ENCODE data around the gene LMX1A.

LMX1A gene

GRCh38 chr1:165402517-165403111 lies 46.1 kb upstream of the LMX1A start:
- H3K27ac ChIP-seq (ENCODE audit: extremely low read depth, low read depth, low read length) = no peak overlapping the region
- H3K36me3 ChIP-seq (ENCODE audit: control insufficient read depth in 2 of 2, insufficient read depth in 1 of 2, low read length in 2 of 2) = no peaks in the 10 kb centered on the region
- POLR2A ChIA-PET = no interaction called here
- H3K4me1 ChIP-seq (ENCODE audit: control insufficient read depth, insufficient read depth, low read length) = no peaks in the 10 kb centered on the region
- TF ChIP-seq PRDM6 (tag by site-specific recombination; IDR thresholded peaks at IDR 0.05) (no peak), ZBTB6 (tag by site-specific recombination; IDR thresholded peaks at IDR 0.05) (no peak), ZNF18 (tag by site-specific recombination; IDR thresholded peaks at IDR 0.05) (peak; percentile 65; the same call in 1 of the 2 replicates)
- H3K9me3 ChIP-seq (ENCODE audit: control insufficient read depth, insufficient read depth, low read depth, low read length) = no peaks in the 10 kb centered on the region
- no peak overlapping the region for H3K4me3 ChIP-seq (ENCODE audit: low read depth, low read length)
- CTCF ChIA-PET = interaction anchor here (1.0 to 11.2 kb wide), 10 partner anchors 9 to 199 kb away, joined by 3 to 184 read pairs (median 4); no protein-coding TSS in a partner anchor

- Histone ChIP-seq H3K36me3 (ENCODE audit: control insufficient read depth in 2 of 2, insufficient read depth in 1 of 2, low read length in 2 of 2) (no peaks in the 10 kb centered on the region), H3K4me3 (ENCODE audit: low read depth, low read length) (no peak overlapping the region), H3K4me1 (ENCODE audit: control insufficient read depth, insufficient read depth, low read length) (no peaks in the 10 kb centered on the region), H3K27ac (ENCODE audit: extremely low read depth, low read depth, low read length) (no peak overlapping the region), H3K9me3 (ENCODE audit: control insufficient read depth, insufficient read depth, low read depth, low read length) (no peaks in the 10 kb centered on the region)
- ChIA-PET POLR2A (no interaction called here), CTCF (interaction anchor here (0.6 to 1.6 kb wide), 5 partner anchors 23 to 517 kb away, joined by 3 to 7 read pairs (median 3); no protein-coding TSS in a partner anchor)
- TF ChIP-seq ZFP41 (tag by site-specific recombination; IDR thresholded peaks at IDR 0.05; ENCODE audit: borderline replicate concordance) (no peak), ZNF514 (tag by site-specific recombination; IDR thresholded peaks at IDR 0.05) (no peak), GLIS1 (tag by site-specific recombination; IDR thresholded peaks at IDR 0.05) (no peak), ZNF837 (tag by site-specific recombination; IDR thresholded peaks at IDR 0.05) (no peak), ZNF335 (tag by site-specific recombination; conservative IDR thresholded peaks at IDR 0.05) (no peak), ZNF274 (IDR thresholded peaks at IDR 0.05; ENCODE audit: low read length) (no peak), ZNF274 (tag by site-specific recombination; IDR thresholded peaks at IDR 0.05; ENCODE audit: borderline replicate concordance) (no peak), ZNF776 (tag by site-specific recombination; IDR thresholded peaks at IDR 0.05; ENCODE audit: borderline replicate concordance) (no peak), SCRT1 (tag by site-specific recombination; IDR thresholded peaks at IDR 0.05; ENCODE audit: borderline replicate concordance) (no peak), KLF1 (tag by site-specific recombination; IDR thresholded peaks at IDR 0.05) (no peak), BCL6B (tag by site-specific recombination; IDR thresholded peaks at IDR 0.05) (no peak), OVOL3 (tag by site-specific recombination; IDR thresholded peaks at IDR 0.05) (no peak), ZNF501 (tag by site-specific recombination; IDR thresholded peaks at IDR 0.05) (no peak), ZNF155 (tag by site-specific recombination; IDR thresholded peaks at IDR 0.05) (no peak), INSM2 (tag by site-specific recombination; IDR thresholded peaks at IDR 0.05) (no peak), ZNF670 (tag by site-specific recombination; IDR thresholded peaks at IDR 0.05; ENCODE audit: low read depth) (no peak), ZNF350 (tag by site-specific recombination; IDR thresholded peaks at IDR 0.05) (no peak), BCL11A (tag by site-specific recombination; IDR thresholded peaks at IDR 0.05; ENCODE audit: low read depth) (no peak), ZNF221 (tag by site-specific recombination; IDR thresholded peaks at IDR 0.05; ENCODE audit: borderline replicate concordance) (no peak), ZNF292 (tag by site-specific recombination; IDR thresholded peaks at IDR 0.05; ENCODE audit: borderline replicate concordance, low read depth) (no peak), ZFHX2 (tag by site-specific recombination; conservative IDR thresholded peaks at IDR 0.05) (no peak)
Measured at GRCh38 chr1:165397944-165398343, 41.4 kb upstream of the LMX1A start.

Data from HEK293 (cell line).